HG03354 (cell line): Measurements from ENCODE around the gene WDR33.

Source experiments
- ATAC-seq: cut with Tn5 transposase; IDR thresholded peaks from one replicate; pipeline ENCODE4 v1.9.1; 2021; ENCODE audit warnings: mild to moderate bottlenecking; ENCODE audit not compliant: unreplicated experiment, poor library complexity, severe bottlenecking

Gene WDR33

DNA sequence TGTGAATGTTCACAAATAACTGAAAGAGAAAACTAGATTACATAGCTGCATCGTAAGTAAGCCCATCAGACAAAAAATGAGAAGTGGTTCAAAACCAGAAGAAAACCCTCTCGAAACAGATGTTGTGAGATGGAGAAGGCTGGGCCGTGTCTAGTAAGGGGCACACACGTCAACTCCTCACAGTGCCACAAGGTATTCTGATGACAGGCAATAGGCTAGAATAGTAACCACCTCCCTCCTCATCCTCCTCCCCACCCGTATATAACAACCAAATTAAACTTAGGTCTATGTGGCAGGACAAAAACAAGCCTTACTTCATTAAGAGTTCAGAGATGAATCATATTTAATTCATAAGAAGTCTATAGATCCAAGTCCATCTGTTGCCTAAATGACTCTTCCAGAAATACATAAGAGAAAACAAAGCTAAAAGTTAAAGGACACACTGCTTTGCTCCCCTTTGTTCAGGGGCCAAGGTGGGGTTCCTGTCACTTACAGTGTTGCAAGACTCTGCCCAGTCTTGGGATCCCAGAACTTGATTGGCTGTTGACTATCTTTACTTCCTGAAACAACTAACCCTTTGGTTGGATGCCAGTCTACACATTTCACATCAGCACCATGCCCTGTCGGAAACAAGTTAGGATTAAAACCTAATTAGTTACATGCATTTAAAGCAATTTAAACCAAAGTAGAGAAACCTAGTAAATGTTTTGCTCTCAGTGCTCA lies 84.7 kb downstream of the WDR33 start:
- no peak for ATAC-seq

DNA sequence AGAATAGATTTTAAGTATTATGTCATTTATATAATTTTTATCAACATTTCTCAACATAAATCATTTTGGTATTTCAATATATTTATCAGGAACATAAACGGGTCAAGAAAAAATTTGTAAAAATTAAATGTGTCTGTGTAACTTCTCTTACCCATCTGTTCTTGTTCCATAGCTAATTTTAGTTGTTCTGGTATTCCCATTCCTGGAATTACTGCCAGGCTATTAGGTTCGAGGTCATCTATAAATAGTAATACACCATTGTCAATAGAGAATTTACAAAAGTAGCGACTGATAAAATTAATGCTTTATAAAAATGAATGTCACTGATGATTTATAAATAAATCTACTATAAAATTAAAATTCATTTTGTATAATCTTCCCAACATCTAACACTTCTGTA lies 88.2 kb downstream of the WDR33 start:
- ATAC-seq: no peak

DNA sequence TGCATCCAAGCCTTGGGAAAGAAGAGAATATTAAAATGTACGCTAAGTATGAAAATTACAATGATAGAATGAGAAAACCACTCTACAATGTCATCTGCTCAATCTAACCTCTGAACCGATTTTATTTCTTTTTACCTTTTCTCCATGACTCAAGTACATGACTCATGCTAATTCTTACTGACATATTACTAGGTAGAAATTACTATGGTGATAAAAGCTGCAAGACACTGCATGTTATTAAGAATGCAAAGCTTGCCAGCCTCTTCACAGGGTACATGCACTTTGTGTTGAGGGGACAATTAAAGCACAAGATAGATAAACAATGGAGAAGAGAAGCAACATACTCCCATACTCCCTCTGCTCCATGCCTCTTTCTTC lies 89.0 kb downstream of the WDR33 start:
- ATAC-seq: no peak

DNA sequence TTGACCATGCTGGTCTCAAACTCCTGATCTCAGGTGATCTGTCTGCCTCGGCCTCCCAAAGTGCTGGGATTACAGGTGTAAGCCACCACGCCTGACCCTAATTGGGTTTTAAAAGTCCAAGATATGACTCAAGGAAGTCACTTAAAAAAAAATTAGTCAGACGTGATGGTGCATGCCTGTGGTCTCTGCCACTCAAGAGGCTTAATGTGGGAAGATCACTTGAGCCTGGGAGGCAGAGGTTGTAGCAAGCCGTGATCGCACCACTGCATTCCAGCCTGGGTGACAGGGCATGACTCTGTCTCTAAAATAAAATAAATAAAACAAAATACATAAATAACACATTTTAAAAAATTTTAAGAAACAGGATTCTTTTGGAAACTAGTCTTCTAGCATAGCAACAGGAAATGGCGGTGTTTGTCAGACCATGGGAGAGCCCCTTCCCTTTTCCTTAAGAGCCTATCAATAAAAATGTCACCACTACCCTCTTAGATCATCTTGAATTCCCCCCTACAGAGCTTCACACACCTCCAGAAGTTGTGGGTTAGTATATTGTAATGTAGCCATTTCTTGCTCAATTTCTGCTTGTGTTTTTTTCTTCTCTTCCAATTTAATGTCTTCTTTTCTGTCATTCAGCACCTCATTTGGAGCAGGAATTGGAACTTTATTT lies 89.5 kb downstream of the WDR33 start:
- no peak for ATAC-seq

DNA sequence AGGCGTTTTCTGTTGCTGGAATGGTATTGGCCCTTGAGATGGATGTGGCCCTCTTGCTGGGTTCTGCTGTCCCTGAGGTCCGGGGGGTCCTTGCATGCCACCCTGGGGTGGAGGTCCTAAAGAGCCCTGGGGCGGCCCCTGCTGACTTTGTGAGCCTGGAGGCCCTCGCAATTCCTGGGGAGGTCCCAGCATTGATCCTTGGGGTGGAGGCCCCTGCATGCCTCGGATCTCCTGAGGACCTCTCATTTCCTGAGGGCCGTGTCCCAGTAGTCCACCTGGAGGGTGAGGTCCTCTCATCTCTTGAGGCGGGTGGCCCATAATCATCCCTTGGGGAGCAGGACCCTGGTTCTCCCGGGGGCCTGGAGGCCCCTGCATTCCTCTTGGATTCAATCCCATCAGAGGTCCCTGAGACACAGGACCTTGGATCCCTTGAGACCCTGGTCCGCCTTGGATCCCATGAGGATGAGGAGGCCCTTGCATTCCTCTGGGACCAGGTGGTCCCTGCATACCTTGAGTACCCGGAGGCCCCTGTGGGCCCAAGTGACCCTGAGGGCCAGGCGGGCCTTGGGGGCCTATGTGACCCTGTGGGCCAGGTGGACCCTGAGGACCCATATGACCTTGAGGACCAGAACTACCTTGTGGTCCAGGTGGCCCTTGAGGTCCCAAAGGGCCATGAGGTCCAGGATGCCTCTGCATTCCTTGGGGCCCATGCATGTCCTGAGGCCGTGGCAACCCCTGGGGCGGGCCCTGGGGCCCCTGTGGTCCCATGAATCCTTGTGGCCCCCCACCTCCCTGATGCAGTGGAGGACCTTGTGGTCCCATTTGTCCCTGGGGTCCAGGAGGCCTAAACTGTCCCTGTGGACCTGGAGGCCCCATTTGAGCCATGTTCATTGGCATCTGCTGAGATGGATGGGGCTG lies 91.4 kb downstream of the WDR33 start:
- ATAC-seq: no peak

DNA sequence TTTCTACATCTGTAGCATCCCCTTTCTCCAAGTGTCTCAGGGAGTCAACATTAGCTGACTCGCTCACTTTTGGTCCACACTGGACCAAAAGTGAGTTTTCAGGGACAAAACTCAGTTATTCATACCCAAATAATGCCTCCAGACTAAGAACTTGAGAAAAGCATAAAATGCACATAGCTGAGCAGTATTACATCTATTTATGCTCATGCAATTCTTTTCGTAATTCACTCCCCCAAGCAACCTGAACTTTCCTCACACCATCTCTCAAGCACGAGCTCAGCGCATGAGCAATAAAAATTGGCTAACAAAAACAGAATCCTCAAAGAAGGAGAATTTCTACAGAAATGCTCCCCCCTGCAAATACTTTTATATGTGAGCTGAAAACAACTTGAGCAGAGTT lies 92.7 kb downstream of the WDR33 start:
- ATAC-seq: no peak

DNA sequence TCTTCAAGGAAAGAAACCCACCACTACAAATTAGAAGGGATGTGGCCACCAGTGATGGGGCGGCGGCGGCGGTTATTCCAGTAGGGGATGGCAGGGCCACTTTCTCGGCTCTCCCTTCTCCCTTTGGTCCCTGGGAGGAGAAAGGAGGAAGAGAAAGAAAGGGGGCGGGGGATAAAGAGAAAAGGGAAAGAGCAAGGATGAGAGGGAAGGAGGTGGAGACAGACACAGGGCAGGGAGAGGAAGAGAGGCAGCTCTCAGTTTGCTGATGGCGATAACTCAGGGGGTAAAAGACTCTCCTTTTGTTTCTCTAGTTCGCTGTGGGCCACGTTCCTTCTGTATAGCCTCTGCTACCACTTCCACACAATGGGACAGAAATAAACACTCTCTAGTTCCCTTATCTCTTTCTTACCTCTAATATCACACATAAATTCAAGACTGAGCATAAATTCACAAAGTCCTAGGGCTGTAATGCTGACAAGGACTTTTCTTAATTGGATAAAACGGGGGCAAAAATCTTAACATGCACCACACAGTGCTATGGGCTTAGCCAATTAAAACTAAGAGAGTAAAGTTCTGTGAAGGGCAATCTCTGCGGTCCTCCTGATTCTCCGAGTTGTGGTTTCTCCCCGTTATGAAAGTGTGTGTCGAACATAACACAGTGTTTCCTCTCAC lies 95.1 kb downstream of the WDR33 start:
- ATAC-seq: no peak

DNA sequence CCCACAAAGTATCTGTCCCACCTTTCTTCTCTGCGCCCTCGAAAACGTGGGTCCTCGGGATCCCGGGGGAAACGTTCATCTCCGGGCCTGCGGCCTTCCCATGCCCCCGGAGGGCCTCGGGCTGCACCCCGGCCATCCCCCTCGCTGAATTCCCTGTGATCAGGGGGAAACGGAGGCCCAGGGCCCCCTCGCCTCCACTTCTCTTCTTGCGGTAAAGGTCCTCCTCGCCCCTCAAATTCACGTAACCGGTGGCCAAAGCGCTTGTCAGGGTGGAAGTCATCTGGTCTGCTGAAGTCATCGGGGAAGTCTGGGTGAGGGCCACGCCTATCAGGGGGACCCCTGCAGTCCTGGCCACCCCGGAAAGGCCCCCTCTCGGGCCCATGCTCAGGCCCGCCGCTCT lies 97.4 kb downstream of the WDR33 start:
- ATAC-seq: no peak

DNA sequence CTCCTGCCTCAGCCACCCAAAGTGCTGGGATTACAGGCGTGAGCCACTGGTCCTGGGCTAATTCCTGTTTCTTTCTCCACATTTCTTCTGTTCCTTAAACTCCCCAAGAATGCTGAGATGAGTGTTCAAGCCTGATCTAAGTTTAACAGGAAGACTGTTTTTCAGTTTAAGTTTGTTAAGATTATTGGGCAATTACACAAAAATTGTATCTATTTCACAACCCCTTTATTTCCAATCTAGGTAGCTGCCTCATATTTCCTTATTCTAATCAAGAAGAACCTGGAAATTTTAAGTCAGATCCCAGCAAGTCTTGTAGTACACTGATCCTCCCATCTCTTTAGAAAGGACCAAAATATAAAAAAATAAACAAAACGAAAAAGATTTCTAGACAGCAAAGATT lies 98.0 kb downstream of the WDR33 start:
- no peak for ATAC-seq

DNA sequence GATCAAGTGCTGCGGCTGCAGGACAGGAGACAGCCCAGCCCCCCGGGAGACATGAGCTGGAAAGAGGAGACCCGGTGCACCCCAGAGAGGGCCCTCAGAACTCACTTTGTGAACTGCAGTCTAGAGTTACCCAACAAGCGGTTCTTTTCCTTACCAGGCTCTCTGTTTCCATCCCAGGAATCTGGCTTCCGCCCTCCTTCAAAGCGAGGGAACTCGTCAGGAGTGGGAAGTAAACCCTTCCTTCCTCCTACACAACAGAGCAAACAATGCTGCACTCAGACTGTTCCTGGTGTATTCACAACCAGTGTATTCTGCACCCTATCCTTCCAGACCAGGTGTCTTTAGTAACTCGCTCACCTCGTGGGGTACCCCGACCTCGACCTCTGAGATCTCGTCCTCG lies 101.6 kb downstream of the WDR33 start:
- no peak for ATAC-seq

DNA sequence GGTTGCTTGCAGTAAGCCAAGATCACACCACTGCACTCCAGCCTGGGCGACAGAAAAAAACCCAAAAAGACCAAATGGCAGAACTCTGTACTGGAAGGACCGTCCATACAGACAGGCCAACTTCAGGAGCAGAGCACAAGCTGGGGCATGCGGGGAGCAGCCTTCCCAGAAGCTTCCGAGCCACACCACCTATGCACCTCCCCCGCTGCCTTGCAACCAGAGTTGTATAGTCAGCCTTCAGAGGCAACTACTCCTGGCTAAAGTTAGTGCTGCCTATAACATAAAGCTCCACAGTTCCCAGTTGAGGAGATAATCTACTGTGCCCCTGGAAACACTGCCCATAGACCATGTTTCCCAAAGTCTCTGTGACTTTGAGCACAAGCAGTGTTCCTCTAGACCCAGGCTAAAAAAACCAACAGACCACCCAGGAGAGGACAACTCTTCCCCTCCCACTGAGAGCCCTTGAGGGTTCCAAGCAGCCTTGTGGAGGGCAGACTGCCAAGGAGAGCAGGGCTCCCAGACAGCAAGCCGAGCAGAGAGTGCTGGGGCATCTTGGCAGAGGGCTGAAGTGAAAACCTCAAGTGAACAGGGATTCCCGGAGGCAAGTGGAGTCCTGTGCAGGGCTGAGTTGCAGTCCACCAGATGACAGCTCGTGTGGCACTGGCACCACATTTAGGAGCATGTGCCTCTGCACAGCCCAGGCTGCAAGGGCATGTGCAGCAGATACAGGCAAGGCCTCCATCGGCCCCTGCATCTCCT lies 102.9 kb downstream of the WDR33 start:
- ATAC-seq: no peak

DNA sequence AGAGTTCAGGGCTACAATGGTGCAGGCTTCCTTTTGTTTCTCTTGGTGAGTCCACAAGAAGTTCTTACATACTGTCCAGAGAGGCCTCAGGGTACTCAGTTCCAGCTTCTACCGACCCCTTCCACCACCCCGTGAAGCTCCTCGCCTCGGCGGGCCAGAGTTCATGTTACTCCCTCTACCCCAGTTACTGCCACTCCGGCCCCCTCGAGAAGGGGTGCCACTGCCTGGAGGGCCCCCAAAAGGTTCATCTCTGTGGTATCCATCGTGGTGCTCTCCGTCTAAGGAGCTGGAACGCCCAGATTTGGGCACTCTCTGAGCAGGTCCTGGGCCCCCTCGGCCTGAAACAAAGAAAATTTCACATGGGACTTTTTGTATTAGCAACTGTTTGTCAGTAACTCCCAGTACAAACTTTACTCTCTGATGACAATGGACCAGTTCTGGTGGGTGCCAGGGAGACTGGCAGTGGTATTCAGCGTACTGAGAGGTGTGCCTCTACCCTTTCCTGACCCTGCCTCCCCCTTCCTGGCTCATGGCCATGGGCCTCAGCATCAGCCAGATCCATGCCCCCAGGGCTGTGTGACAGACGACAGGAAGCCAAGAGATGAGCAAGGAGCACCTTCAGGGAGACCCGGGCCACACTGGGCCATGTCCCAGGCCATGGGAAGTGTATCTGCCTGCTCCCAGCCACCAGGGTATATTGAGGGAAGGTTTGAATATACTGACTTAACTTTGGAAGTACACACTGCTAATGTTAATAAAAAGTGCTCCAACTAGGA lies 104.6 kb downstream of the WDR33 start:
- no peak for ATAC-seq

DNA sequence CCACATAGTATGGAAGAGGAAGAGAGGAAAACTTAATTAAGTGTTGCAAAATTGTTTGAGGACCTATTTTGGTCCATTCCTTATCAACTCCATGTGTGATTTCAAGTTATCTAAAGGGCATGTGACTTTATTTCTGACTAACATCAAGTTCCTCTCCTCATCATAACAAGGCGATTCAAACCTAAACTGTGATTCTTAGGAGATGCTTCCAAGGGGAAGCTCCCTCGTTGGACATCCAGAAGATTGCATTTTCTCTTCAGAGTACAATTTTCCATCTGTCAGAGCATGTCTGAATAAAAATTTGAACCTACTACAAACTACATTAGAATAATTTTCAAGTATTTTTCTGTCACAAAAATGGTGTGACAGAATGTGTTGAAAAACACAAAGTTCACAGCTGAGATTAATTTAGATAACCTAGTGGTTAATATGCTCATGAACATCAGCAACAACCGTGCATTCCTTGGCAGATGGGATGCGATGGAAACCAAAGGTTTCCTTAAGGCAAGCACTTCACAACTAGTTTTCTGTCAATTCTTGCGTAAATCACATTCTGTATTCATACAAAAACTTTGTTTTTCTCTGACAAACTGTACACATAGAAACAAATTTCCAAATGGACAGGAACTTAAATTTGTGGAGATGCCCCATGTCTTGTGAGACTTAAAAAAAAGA lies 105.4 kb downstream of the WDR33 start:
- no peak for ATAC-seq

DNA sequence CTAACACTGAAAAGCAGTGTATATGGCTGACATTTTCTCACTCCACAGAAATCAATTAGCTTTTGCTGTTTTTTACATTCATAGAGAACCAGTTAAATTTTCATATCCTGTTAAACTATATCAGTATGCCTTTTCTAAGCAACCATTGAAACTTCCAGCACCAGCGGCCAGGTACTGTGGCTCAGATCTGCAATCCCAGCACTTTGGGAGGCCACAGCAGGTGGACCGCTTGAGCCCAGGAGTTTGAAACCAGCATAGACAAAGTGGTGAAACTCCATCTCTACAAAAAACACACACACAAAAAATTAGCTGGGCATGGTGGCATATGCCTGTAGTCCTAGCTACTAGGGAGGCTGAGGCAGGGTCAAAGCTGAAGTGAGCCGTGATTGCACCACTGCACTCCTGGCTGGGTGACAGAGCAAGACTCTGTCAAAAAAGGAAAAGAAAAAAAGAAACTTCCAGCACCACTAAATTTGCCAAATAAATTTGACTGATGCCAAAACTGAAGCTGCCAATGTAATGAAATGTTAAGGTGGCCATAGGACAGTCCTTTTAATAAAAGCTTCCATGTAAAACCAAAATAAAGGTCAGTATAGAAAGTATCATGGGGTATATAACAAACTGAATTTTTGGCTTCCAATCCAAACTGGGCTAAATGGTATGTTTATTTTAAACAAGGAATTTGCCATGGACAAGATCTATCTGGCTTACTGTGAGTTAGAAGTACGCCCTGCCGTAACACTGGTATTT lies 106.2 kb downstream of the WDR33 start:
- no peak for ATAC-seq

DNA sequence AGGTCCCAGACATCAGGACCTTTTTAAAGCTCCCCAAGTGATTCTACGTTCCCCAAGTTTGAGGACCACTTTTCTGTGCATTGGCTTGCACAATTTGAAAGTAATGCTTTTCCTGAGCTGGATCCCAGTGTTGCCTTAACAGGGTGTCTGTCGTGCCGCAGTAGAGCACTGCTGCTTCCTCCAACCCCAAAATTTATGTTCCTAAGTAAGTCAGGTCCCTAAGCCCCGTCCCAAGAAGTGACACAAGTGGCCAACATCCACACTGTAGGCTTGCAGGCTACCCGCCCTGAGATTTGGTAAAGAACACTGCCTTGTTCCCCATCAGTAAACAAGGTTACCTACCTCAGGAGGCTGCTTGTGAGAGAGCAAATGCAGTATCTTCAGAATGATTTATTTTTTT lies 107.7 kb downstream of the WDR33 start:
- ATAC-seq: no peak

DNA sequence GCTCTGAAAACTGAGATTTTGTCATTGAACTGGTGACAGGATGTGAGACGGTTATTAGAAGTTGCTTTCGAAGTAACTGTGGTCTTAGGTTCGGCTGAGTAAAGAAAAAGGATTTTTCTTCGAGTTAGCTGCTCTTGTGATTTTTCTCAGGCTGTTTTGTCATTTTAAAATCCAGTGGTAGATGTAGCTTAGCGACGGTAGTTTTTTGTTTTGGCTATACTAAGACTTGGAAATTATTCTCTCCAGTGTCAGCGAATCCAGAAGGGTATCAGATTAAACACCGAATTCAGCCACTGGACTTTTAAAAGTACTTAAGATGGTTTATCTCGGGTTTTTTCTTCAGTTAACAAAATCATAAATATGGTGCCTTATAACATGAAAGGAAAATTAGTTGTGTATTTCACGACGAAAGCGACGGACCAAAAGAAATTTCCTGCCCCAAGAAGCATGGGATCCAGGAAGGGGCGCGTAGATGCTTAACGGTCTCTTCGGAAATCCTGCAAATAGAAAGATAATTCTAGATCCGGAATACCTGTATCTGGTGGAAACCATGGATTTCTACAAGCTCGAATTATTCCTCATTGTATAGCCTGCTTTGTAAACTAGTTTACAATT lies 108.5 kb downstream of the WDR33 start:
- ATAC-seq: no peak
